H1 (cell line): ENCODE data around the gene OTUD1. TPM values are rescaled to one million over a fixed set of nuclear protein-coding genes. Genes with fewer than 3 reads are reported as not detected.

ENCODE experiments used
- BRCA1 ChIP-seq: IDR thresholded peaks from 2 replicates; pipeline ENCODE4 v1.6.1; 2012; ENCODE audit warnings: low read depth, low read length, improper control_type of control experiment
- NRF1 ChIP-seq: IDR thresholded peaks from 2 replicates; pipeline ENCODE4 v1.6.1; 2011; ENCODE audit warnings: mild to moderate bottlenecking, low read depth, low read length, improper control_type of control experiment
- POU5F1 ChIP-seq: IDR thresholded peaks from 2 replicates; pipeline ENCODE4 v1.6.1; 2011; ENCODE audit warnings: low read depth, mild to moderate bottlenecking, low read length, moderate library complexity
- RFX5 ChIP-seq: IDR thresholded peaks from 2 replicates; pipeline ENCODE4 v1.6.1; 2011; ENCODE audit warnings: low read depth, low read length, improper control_type of control experiment, borderline replicate concordance
- polyA plus RNA-seq, 7 experiments: library from polyadenylated mRNA; depleted of rRNA in 3 of 7; stranded (reverse) in 5 of 7; unstranded in 2 of 7; fragments of >200 nt in 5 of 7; fragments of 200-250 nt in 2 of 7; gene quantifications; 1 replicate in 5 of 7; 2 replicates in 1 of 7; 4 replicates in 1 of 7; pipeline versions ENCODE4 v1.2.1 to v1.2.3, GENCODE V29; 2011 to 2013; ENCODE audit warnings: missing spikeins in 2 of 7, mixed read lengths in 2 of 7
- total RNA-seq: library from RNA; stranded (reverse); fragmentation: NEBNext Ultra II Directional; extraction: Animal tissue kit (Norgen Biotek cat#: 25700); gene quantifications from 2 replicates; pipeline ENCODE4 v1.2.1, GENCODE V29; 2021

The OTUD1 gene
- total and polyA plus RNA-seq, 2 of the 8 experiments (the other 6 are each of a cell fraction or from before 2014, with no cell fraction given) = 1.3 to 7.1 TPM

GRCh38 chr10:23448802-23449570 lies 10.1 kb downstream of the OTUD1 start (continued):
- TF ChIP-seq RFX5 = no peak
- TF ChIP-seq BRCA1 = no peak
- no peak for TF ChIP-seq POU5F1
- TF ChIP-seq NRF1 = no peak
